ENCODE measurements around the gene TGFBR2.

DNA sequence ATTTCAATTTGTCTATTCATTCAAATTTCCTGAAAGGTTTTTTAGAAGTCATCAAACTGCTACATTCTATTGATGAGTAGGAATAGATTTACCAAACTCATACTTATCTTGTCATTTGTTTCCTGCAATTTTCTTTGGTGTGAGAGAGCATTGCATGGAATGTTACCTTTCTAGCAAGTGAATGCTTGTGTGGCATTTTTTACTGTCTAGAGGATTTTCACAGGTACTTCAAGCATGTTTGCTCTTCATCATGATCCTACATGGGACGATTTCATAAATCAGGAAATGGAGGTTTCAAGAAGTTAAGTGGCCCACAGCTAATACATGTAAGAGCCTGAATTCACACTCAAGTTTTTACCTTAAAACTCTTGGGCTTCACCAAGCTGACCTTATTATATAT lies 26.1 kb downstream of the TGFBR2 start:
- TF ChIP-seq, protein P1, sequence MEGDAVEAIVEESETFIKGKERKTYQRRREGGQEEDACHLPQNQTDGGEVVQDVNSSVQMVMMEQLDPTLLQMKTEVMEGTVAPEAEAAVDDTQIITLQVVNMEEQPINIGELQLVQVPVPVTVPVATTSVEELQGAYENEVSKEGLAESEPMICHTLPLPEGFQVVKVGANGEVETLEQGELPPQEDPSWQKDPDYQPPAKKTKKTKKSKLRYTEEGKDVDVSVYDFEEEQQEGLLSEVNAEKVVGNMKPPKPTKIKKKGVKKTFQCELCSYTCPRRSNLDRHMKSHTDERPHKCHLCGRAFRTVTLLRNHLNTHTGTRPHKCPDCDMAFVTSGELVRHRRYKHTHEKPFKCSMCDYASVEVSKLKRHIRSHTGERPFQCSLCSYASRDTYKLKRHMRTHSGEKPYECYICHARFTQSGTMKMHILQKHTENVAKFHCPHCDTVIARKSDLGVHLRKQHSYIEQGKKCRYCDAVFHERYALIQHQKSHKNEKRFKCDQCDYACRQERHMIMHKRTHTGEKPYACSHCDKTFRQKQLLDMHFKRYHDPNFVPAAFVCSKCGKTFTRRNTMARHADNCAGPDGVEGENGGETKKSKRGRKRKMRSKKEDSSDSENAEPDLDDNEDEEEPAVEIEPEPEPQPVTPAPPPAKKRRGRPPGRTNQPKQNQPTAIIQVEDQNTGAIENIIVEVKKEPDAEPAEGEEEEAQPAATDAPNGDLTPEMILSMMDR (IDR thresholded peaks at IDR 0.05; ENCODE audit: poor library complexity): no peak
- TF ChIP-seq EZH2 (IDR thresholded peaks at IDR 0.05; ENCODE audit: borderline replicate concordance): no peak
